Breast epithelium (tissue), 4 donors: ENCODE results near the gene MINDY3. TPM values are rescaled to one million over a fixed set of nuclear protein-coding genes. Genes with fewer than 3 reads are reported as not detected.

Experiments used
- DNase-seq, 2 donors: peaks; one replicate each; pipeline ENCODE4 v3.0.0-alpha.2; 2019; ENCODE audit warnings: low spot score in 2 of 2
- H3K27ac ChIP-seq, 2 donors: fragments of 200-600 bp; sonication (generic) in 1 of 2; one replicate each; pipeline ENCODE4 v1.5.1; 2016 to 2019; ENCODE audit warnings: mild to moderate bottlenecking in 1 of 2
- H3K27me3 ChIP-seq, 2 donors: fragments of 200-600 bp; sonication (generic) in 1 of 2; one replicate each; pipeline versions ENCODE4 v1.5.1 to v1.6.0; 2017 to 2019; ENCODE audit warnings: control low read depth in 1 of 2, mild to moderate bottlenecking in 1 of 2
- H3K36me3 ChIP-seq: fragments of 200-600 bp; one replicate; pipeline ENCODE4 v1.5.1; 2019
- H3K4me1 ChIP-seq, 2 donors: fragments of 200-600 bp; sonication (generic); one replicate each; pipeline ENCODE4 v1.5.1; 2016 to 2019; ENCODE audit warnings: control low read depth in 1 of 2
- H3K4me3 ChIP-seq, 3 donors: fragments of 200-600 bp; sonication (generic); 1 replicate in 2 of 3; 2 replicates in 1 of 3; pipeline ENCODE4 v1.5.1; 2016 to 2019; ENCODE audit warnings: mild to moderate bottlenecking in 3 of 3, moderate library complexity in 2 of 3
- H3K9me3 ChIP-seq, 2 donors: fragments of 200-600 bp; sonication (generic) in 1 of 2; one replicate each; pipeline ENCODE4 v1.5.1; 2016 to 2019; ENCODE audit warnings: control low read depth in 1 of 2
- CTCF ChIP-seq, 3 donors: fragments of 450-650 bp; IDR thresholded peaks; one replicate each; pipeline ENCODE4 v1.5.1; 2016 to 2017; ENCODE audit warnings: antibody characterized with exemption in 3 of 3, mild to moderate bottlenecking in 3 of 3, moderate library complexity in 3 of 3
- POLR2A ChIP-seq: fragments of 450-650 bp; IDR thresholded peaks from one replicate; pipeline ENCODE4 v1.6.1; 2016; ENCODE audit warnings: antibody characterized with exemption, mild to moderate bottlenecking, moderate library complexity
- POLR2AphosphoS5 ChIP-seq, 3 donors: sonication (generic); formaldehyde crosslinking; IDR thresholded peaks; one replicate each; pipeline ENCODE4 v1.6.1; 2017; ENCODE audit warnings: antibody characterized with exemption in 3 of 3
- intact Hi-C: fragments of 100-400 bp; cut with DNase I; formaldehyde crosslinking; loops from one replicate; pipeline ENCODE4 v1.15.1; 2023; ENCODE audit warnings: low total_unique reads
- total RNA-seq, 3 donors: library from RNA; depleted of rRNA; stranded (reverse); fragments of >200 nt; gene quantifications; one replicate each; pipeline ENCODE4 v1.1.0, GENCODE V29; 2016

Gene MINDY3
- total RNA-seq, 3 donors from 2014 or later = 33.0 to 38.3 (median 34.8) TPM

- no peak for DNase-seq
- TF ChIP-seq POLR2AphosphoS5 (IDR thresholded peaks at IDR 0.05) (no peak), POLR2A (no peak), CTCF (IDR thresholded peaks at IDR 0.05) (no peak)
- Histone ChIP-seq H3K4me3 (no peak overlapping the region), H3K9me3 (no peaks in the 10 kb centered on the region), H3K36me3 (no peaks in the 10 kb centered on the region), H3K4me1 (no peaks in the 10 kb centered on the region), H3K27ac (no peak overlapping the region), H3K27me3 (no peaks in the 10 kb centered on the region)
- intact Hi-C loops = no loop called here
Observed at GRCh38 chr10:15829495-15829894, 30.8 kb downstream of the MINDY3 start.

- intact Hi-C loops = no loop called here
- peaks cover 4% of the 10 kb centered on the region for H3K36me3 ChIP-seq
- H3K27me3 ChIP-seq = no peaks in the 10 kb centered on the region
Observed at GRCh38 chr10:15824498-15824897, 35.8 kb downstream of the MINDY3 start.

GRCh38 chr10:15822131-15822530 lies 38.2 kb downstream of the MINDY3 start:
- no peak for TF ChIP-seq CTCF (IDR thresholded peaks at IDR 0.05)
- H3K27ac ChIP-seq = no peak overlapping the region

More at GRCh38 chr10:15824498-15824897, 35.8 kb downstream of the MINDY3 start:
- no peak overlapping the region for H3K27ac ChIP-seq
- H3K4me3 ChIP-seq = no peak overlapping the region
- H3K4me1 ChIP-seq = no peaks in the 10 kb centered on the region
- peak in 1 of 3 donors; percentile 31 for TF ChIP-seq CTCF (IDR thresholded peaks at IDR 0.05)
- no peak for TF ChIP-seq POLR2A
- no peak for TF ChIP-seq POLR2AphosphoS5 (IDR thresholded peaks at IDR 0.05)
- DNase-seq = no peak
- H3K9me3 ChIP-seq = no peaks in the 10 kb centered on the region

GRCh38 chr10:15821046-15821683 lies 39.1 kb downstream of the MINDY3 start:
- no peaks in the 10 kb centered on the region for H3K9me3 ChIP-seq
- H3K27me3 ChIP-seq = no peaks in the 10 kb centered on the region
- DNase-seq = no peak
- no peak for TF ChIP-seq CTCF (IDR thresholded peaks at IDR 0.05)
- TF ChIP-seq POLR2AphosphoS5 (IDR thresholded peaks at IDR 0.05) = no peak
- TF ChIP-seq POLR2A = no peak
- H3K4me1 ChIP-seq = no peaks in the 10 kb centered on the region
- intact Hi-C loops = no loop called here
- no peak overlapping the region for H3K27ac ChIP-seq
- peaks cover 4% of the 10 kb centered on the region for H3K36me3 ChIP-seq
- no peak overlapping the region for H3K4me3 ChIP-seq

More at GRCh38 chr10:15822131-15822530, 38.2 kb downstream of the MINDY3 start:
- no peak overlapping the region for H3K4me3 ChIP-seq
- H3K36me3 ChIP-seq = peaks cover 4% of the 10 kb centered on the region
- H3K9me3 ChIP-seq = no peaks in the 10 kb centered on the region
- DNase-seq = no peak
- intact Hi-C loops = no loop called here
- no peaks in the 10 kb centered on the region for H3K27me3 ChIP-seq
- no peaks in the 10 kb centered on the region for H3K4me1 ChIP-seq

- no peak for TF ChIP-seq CTCF (IDR thresholded peaks at IDR 0.05)
- TF ChIP-seq POLR2AphosphoS5 (IDR thresholded peaks at IDR 0.05) = no peak
- TF ChIP-seq POLR2A = no peak
- no peaks in the 10 kb centered on the region for H3K9me3 ChIP-seq
- DNase-seq = no peak
- H3K27me3 ChIP-seq = no peaks in the 10 kb centered on the region
- H3K4me1 ChIP-seq = no peaks in the 10 kb centered on the region
- no peak overlapping the region for H3K27ac ChIP-seq
- peaks cover 4% of the 10 kb centered on the region for H3K36me3 ChIP-seq
- no peak overlapping the region for H3K4me3 ChIP-seq
- intact Hi-C loops = no loop called here
Observed at GRCh38 chr10:15817409-15818046, 42.8 kb downstream of the MINDY3 start.
